Type B pancreatic cell (in vitro differentiated cells): ENCODE data around the gene DUSP12. TPM values are rescaled to one million over a fixed set of nuclear protein-coding genes. Genes with fewer than 3 reads are reported as not detected.
"Not testable (repeated sequence)": the region's sequence is repeated elsewhere in the genome, so short reads cannot be mapped to it uniquely, and the experiment has no call there.

Experiments used
- DNase-seq: peaks from one replicate; pipeline ENCODE4 v3.0.0; 2021; ENCODE audit warnings: mixed read lengths; ENCODE audit not compliant: unreplicated experiment; ENCODE audit errors: extremely low spot score
- H3K27ac Mint-ChIP-seq: 2 replicates; pipeline ENCODE4 v1.8.0; 2021; ENCODE audit warnings: mild to moderate bottlenecking, mixed read lengths
- H3K27me3 Mint-ChIP-seq: 2 replicates; pipeline ENCODE4 v1.8.0; 2021; ENCODE audit warnings: mixed read lengths
- H3K36me3 Mint-ChIP-seq: 2 replicates; pipeline ENCODE4 v1.8.0; 2021; ENCODE audit warnings: mixed read lengths
- H3K4me1 Mint-ChIP-seq: one replicate; pipeline ENCODE4 v1.8.0; 2021; ENCODE audit warnings: mixed read lengths; ENCODE audit not compliant: unreplicated experiment
- H3K4me3 Mint-ChIP-seq: 2 replicates; pipeline ENCODE4 v1.8.0; 2021; ENCODE audit warnings: mild to moderate bottlenecking, mixed read lengths
- H3K9me3 Mint-ChIP-seq: 2 replicates; pipeline ENCODE4 v1.8.0; 2021; ENCODE audit warnings: mixed read lengths
- CTCF ChIP-seq: fragments of 200-600 bp; sonication (generic); conservative IDR thresholded peaks from 2 replicates; pipeline ENCODE4 v1.5.0; 2021; ENCODE audit warnings: antibody characterized with exemption, mild to moderate bottlenecking
- total RNA-seq: library from RNA; stranded (reverse); gene quantifications from 2 replicates; pipeline ENCODE4 v1.2.1, GENCODE V29; 2021; ENCODE audit warnings: low replicate concordance

The DUSP12 gene
- total RNA-seq, 1 donor from 2014 or later = 34.0 TPM

- H3K4me3 Mint-ChIP-seq = no peak overlapping the region
- no peak for TF ChIP-seq CTCF
- peaks cover 16% of the 10 kb centered on the region for H3K4me1 Mint-ChIP-seq
- H3K27ac Mint-ChIP-seq = no peak overlapping the region
- DNase-seq = no peak
- peaks cover 4% of the 10 kb centered on the region for H3K36me3 Mint-ChIP-seq
- no peaks in the 10 kb centered on the region for H3K9me3 Mint-ChIP-seq
- peaks cover 21% of the 10 kb centered on the region for H3K27me3 Mint-ChIP-seq
These were observed 1.8 kb upstream of the DUSP12 start for GRCh38 chr1:161747801-161748200.

- H3K36me3 Mint-ChIP-seq = peaks cover 3% of the 10 kb centered on the region
- H3K27me3 Mint-ChIP-seq = no peaks in the 10 kb centered on the region
- H3K27ac Mint-ChIP-seq = peak overlapping the region; percentile 58
- no peaks in the 10 kb centered on the region for H3K9me3 Mint-ChIP-seq
- H3K4me1 Mint-ChIP-seq = peaks cover 4% of the 10 kb centered on the region
- peak overlapping the region; percentile 77 for H3K4me3 Mint-ChIP-seq
- DNase-seq = no peak
- peak; percentile 75 for TF ChIP-seq CTCF
These were observed 14.0 kb downstream of the DUSP12 start for GRCh38 chr1:161763522-161764098.

GRCh38 chr1:161766102-161766981, 16.8 kb downstream of the DUSP12 start, which contains the start of gene ATF6:
TSS of gene ATF6 (plus strand) at chr1:161766320. CDS start at chr1:161766361, 41 bp downstream.
- TF ChIP-seq CTCF = no peak
- Mint-ChIP-seq H3K9me3 (no peaks in the 10 kb centered on the region), H3K27me3 (no peaks in the 10 kb centered on the region), H3K4me1 (peaks cover 4% of the 10 kb centered on the region), H3K4me3 (peak within 1 kb of the TSS; percentile 97), H3K27ac (peak within 1 kb of the TSS; percentile 94), H3K36me3 (no peaks in the 10 kb centered on the region)
- peak; percentile 83 for DNase-seq

- Mint-ChIP-seq H3K4me1 (peaks cover 4% of the 10 kb centered on the region), H3K4me3 (peak overlapping the region; percentile 97), H3K9me3 (no peaks in the 10 kb centered on the region), H3K27ac (peak overlapping the region; percentile 26), H3K27me3 (no peaks in the 10 kb centered on the region), H3K36me3 (no peaks in the 10 kb centered on the region)
- DNase-seq = no peak
- no peak for TF ChIP-seq CTCF
These were observed 18.9 kb downstream of the DUSP12 start for GRCh38 chr1:161768461-161768860.

- DNase-seq = no peak
- no peak overlapping the region for H3K4me3 Mint-ChIP-seq
- no peak overlapping the region for H3K27ac Mint-ChIP-seq
- H3K27me3 Mint-ChIP-seq = no peaks in the 10 kb centered on the region
- H3K4me1 Mint-ChIP-seq = peaks cover 4% of the 10 kb centered on the region
- no peak for TF ChIP-seq CTCF
- H3K9me3 Mint-ChIP-seq = no peaks in the 10 kb centered on the region
- no peaks in the 10 kb centered on the region for H3K36me3 Mint-ChIP-seq
These were observed 19.5 kb downstream of the DUSP12 start for GRCh38 chr1:161768986-161769672.

- not testable (repeated sequence) for H3K4me3 Mint-ChIP-seq, H3K27me3 Mint-ChIP-seq, H3K27ac Mint-ChIP-seq, H3K36me3 Mint-ChIP-seq, H3K9me3 Mint-ChIP-seq, DNase-seq, H3K4me1 Mint-ChIP-seq
These were observed 20.1 kb downstream of the DUSP12 start for GRCh38 chr1:161769673-161770045.
